ENCODE results near the gene ABCA1.

The ABCA1 gene

DNA sequence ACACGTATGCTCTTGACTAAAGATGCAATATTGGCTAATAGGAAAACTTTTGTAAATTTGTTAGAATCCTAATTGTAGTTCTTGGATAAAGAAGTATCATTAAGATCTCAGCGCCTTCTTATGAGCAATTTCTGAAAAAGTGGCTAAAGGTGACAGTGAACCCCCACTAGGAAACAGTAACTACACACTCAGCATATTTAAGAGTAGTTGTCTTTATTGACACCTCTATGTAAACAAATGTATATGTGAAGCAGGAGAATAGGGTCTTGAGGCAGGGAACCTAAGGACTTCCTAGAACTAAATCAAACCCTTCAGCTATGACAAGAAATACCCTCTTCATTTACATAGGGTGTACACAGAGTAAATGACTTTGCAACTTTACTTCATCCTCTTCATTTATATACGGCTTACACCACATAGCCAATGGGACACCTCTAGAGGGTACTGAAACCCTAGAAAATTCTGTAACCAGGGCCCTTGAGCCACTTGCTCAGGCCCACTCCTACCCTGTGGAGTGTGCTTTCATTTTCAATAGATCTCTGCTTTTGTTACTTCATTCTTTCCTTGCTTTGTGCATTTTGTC lies 177.7 kb downstream of the ABCA1 start:
- Histone ChIP-seq H3K36me3 (peaks cover 10% of the 10 kb centered on the region), H3K27ac (no peak overlapping the region), H3K9me3 (ENCODE audit: severe bottlenecking) (no peaks in the 10 kb centered on the region), H3K4me3 (ENCODE audit: low read depth, low read length) (no peak overlapping the region), H3K27me3 (ENCODE audit: insufficient read depth, low read depth, severe bottlenecking) (no peaks in the 10 kb centered on the region)
- no peak for DNase-seq
- TF ChIP-seq, protein P1, sequence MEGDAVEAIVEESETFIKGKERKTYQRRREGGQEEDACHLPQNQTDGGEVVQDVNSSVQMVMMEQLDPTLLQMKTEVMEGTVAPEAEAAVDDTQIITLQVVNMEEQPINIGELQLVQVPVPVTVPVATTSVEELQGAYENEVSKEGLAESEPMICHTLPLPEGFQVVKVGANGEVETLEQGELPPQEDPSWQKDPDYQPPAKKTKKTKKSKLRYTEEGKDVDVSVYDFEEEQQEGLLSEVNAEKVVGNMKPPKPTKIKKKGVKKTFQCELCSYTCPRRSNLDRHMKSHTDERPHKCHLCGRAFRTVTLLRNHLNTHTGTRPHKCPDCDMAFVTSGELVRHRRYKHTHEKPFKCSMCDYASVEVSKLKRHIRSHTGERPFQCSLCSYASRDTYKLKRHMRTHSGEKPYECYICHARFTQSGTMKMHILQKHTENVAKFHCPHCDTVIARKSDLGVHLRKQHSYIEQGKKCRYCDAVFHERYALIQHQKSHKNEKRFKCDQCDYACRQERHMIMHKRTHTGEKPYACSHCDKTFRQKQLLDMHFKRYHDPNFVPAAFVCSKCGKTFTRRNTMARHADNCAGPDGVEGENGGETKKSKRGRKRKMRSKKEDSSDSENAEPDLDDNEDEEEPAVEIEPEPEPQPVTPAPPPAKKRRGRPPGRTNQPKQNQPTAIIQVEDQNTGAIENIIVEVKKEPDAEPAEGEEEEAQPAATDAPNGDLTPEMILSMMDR (IDR thresholded peaks at IDR 0.05; ENCODE audit: low read depth, low read length), result no peak

DNA sequence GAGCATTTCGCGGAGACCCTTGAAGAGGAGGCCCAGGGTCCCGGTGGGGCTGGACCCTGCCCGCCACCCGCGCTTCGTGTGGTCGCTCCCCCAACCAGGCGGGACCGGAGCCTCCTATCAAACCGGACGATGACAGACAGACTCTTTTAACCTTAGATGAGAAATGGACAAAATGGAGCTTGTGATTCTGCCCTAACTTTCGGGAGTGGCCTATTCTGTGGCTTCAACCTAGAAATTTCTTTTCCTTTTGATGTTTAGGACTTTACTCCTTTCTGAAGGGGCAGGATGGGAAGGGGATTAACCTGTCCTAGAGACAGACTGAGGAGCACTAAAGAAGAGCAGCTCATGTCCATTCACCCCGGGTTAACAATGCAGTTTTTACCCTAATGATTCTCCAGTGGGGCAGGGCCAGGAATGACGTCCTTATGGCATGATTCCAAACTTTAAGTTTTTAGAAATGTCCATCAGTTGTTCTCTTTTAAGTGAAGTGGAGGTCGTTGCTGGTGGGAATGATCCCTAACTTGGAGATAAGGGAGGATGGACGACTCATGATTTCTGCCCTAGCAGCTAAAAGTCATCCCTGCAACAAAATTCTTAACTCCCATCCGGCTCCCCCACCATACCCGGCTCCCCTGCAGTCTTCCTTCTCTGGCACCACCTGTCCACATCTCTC lies 179.5 kb downstream of the ABCA1 start:
- TF ChIP-seq, protein P1 (IDR thresholded peaks at IDR 0.05; ENCODE audit: low read depth, low read length), result no peak
- Histone ChIP-seq H3K9me3 (ENCODE audit: severe bottlenecking) (no peaks in the 10 kb centered on the region), H3K27me3 (ENCODE audit: insufficient read depth, low read depth, severe bottlenecking) (no peaks in the 10 kb centered on the region), H3K27ac (peak overlapping the region; percentile 91), H3K36me3 (peaks cover 5% of the 10 kb centered on the region), H3K4me3 (ENCODE audit: low read depth, low read length) (peak overlapping the region; percentile 98)
- no peak for DNase-seq

DNA sequence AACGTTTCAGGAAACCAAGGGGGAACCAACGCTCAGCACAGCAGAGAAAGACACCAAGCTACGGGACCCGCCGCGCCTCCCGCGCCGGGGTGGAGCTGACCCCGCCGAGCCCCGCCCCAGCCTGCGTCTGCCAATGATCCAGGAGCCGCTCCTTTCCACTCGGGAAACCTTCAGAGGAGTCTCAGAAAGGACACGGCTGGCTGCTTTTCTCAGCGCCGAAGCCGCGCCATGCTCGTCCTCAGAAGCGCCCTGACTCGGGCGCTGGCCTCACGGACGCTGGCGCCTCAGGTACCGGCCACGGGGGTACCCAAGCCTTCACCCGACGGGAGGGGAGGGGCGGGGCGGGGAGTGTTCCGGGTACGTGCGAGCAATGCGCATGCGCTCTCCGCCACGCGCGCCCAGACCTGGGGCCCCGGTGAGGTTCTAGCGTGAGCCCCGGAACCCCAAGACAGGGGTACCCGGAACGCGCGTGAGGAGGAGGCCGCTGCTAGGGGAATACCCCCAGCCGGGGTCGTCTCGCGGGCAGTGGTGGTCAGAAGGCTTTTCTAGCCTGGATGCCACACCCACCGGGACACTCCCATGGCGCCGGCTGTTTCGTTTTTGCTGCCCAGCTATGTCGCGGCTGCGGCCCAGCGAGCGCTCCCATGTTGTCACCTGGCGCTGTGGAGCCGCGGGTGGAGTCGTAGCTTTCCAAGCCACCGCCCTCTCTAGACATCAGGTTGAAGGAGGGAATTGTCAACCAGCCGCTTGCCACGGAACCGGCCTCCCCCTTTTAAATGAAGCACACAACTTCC lies 180.2 kb downstream of the ABCA1 start, which contains the start of gene NIPSNAP3A:
NIPSNAP3A (plus strand) TSS at position 119 of the 794 bp plus-strand sequence; CDS start at position 229, 110 bp downstream.
- H3K27me3 ChIP-seq (ENCODE audit: insufficient read depth, low read depth, severe bottlenecking), result no peaks in the 10 kb centered on the region
- DNase-seq, result peak; percentile 93
- peak within 1 kb of the TSS; percentile 91 for H3K27ac ChIP-seq
- TF ChIP-seq, protein P1 (IDR thresholded peaks at IDR 0.05; ENCODE audit: low read depth, low read length), result peak; percentile 20; the same call in 1 of the 2 replicates
- H3K9me3 ChIP-seq (ENCODE audit: severe bottlenecking), result no peaks in the 10 kb centered on the region
- H3K36me3 ChIP-seq, result peaks cover 5% of the 10 kb centered on the region
- peak within 1 kb of the TSS; percentile 98 for H3K4me3 ChIP-seq (ENCODE audit: low read depth, low read length)

DNA sequence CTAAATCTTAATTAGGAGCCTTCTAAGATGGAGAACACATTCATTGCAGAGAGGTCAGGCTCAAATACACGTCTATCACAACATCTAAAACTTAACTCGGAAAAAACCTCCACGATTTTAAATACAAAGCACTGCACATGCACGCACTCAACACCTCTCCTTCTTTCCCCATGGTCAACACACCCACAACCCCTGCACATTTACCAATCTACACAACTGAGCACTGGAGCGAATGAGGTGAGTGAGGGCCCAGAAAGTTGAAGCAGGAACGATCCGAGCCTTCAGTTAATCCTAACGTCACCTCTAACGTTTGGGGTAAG lies 180.8 kb downstream of the ABCA1 start:
- no peak for DNase-seq
- TF ChIP-seq, protein P1 (IDR thresholded peaks at IDR 0.05; ENCODE audit: low read depth, low read length), result no peak
- H3K27me3 ChIP-seq (ENCODE audit: insufficient read depth, low read depth, severe bottlenecking), result no peaks in the 10 kb centered on the region
- H3K36me3 ChIP-seq, result peaks cover 5% of the 10 kb centered on the region
- H3K27ac ChIP-seq, result peak overlapping the region; percentile 91
- H3K9me3 ChIP-seq (ENCODE audit: severe bottlenecking), result no peaks in the 10 kb centered on the region
- H3K4me3 ChIP-seq (ENCODE audit: low read depth, low read length), result peak overlapping the region; percentile 98

DNA sequence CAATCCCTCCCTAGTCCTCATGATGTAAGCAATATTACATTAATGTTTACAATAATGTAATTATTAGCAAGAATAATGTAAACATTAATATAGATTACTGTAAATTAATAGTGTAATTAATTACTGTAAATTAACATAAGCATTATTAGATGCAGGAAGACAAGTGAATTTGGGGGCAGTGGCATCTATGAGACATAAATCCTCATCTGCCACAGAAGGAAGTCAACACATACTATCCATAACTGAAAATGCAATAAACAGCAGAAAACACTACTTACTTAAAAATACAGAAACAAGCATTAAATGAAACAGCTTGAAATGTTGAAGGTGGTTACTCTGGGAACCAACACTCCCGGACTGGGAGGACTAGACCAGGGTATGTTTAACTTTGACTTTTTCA lies 181.2 kb downstream of the ABCA1 start:
- peak overlapping the region; percentile 91 for H3K27ac ChIP-seq
- H3K4me3 ChIP-seq (ENCODE audit: low read depth, low read length), result peak overlapping the region; percentile 98
- no peaks in the 10 kb centered on the region for H3K27me3 ChIP-seq (ENCODE audit: insufficient read depth, low read depth, severe bottlenecking)
- no peaks in the 10 kb centered on the region for H3K9me3 ChIP-seq (ENCODE audit: severe bottlenecking)
- TF ChIP-seq, protein P1 (IDR thresholded peaks at IDR 0.05; ENCODE audit: low read depth, low read length), result no peak
- peaks cover 5% of the 10 kb centered on the region for H3K36me3 ChIP-seq
- DNase-seq, result no peak

All from WERI-Rb-1 (cell line).